PC-9 (cell line): ENCODE measurements around the gene PPP2R3B.

Source experiments
- CTCF ChIP-seq: fragments of 200-600 bp; sonication (generic); conservative IDR thresholded peaks from 2 replicates; pipeline ENCODE4 v1.6.1; 2017; ENCODE audit warnings: mixed run types, antibody characterized with exemption, mild to moderate bottlenecking, moderate library complexity
- EZH2 ChIP-seq: fragments of 200-600 bp; sonication (generic); IDR thresholded peaks from 2 replicates; pipeline ENCODE4 v1.8.0; 2017; ENCODE audit warnings: antibody characterized with exemption, low read depth

- TF ChIP-seq EZH2, result no peak
- TF ChIP-seq CTCF, result no peak
Measured at GRCh38 chrX:338281-338835, 48.3 kb downstream of the PPP2R3B start.
